H1 (cell line): ENCODE data around the gene ROPN1. TPM values are rescaled to one million over a fixed set of nuclear protein-coding genes. Genes with fewer than 3 reads are reported as not detected.

Source experiments
- ASH2L ChIP-seq: fragments of 200-600, 300-600 bp; sonication (generic); IDR thresholded peaks from one replicate; pipeline ENCODE4 v1.7.1; 2017; ENCODE audit warnings: low read length
- CEBPB ChIP-seq: IDR thresholded peaks from 2 replicates; pipeline ENCODE4 v1.6.1; 2012; ENCODE audit warnings: low read depth, low read length
- CREB1 ChIP-seq: IDR thresholded peaks from 2 replicates; pipeline ENCODE4 v1.6.1; 2012; ENCODE audit warnings: inconsistent platforms
- EGR1 ChIP-seq: IDR thresholded peaks from 2 replicates; pipeline ENCODE4 v1.6.1; 2011; ENCODE audit warnings: low read depth, low read length, borderline replicate concordance
- EP300 ChIP-seq, 2 experiments: IDR thresholded peaks; 1 replicate in 1 of 2; 2 replicates in 1 of 2; pipeline ENCODE4 v1.6.1; 2011 to 2012; ENCODE audit warnings: low read depth in 2 of 2, low read length in 2 of 2, mild to moderate bottlenecking in 2 of 2, borderline replicate concordance in 1 of 2, inconsistent platforms in 1 of 2, moderate library complexity in 1 of 2
- EZH2 ChIP-seq: fragments of 200-600 bp; sonication (generic); IDR thresholded peaks from 2 replicates; pipeline ENCODE4 v1.7.1; 2012; ENCODE audit warnings: low read depth, mild to moderate bottlenecking, moderate library complexity, low read length, inconsistent platforms; ENCODE audit not compliant: severe bottlenecking
- GABPA ChIP-seq: IDR thresholded peaks from 2 replicates; pipeline ENCODE4 v1.6.1; 2011; ENCODE audit warnings: mild to moderate bottlenecking, low read length, moderate library complexity, borderline replicate concordance; ENCODE audit not compliant: insufficient read depth
- GTF2F1 ChIP-seq: IDR thresholded peaks from 2 replicates; pipeline ENCODE4 v1.6.1; 2012; ENCODE audit warnings: low read depth, low read length, improper control_type of control experiment, borderline replicate concordance
- HDAC6 ChIP-seq: IDR thresholded peaks from one replicate; pipeline ENCODE4 v1.7.1; 2012; ENCODE audit warnings: low read depth, mild to moderate bottlenecking, inconsistent platforms, low read length, moderate library complexity
- JUND ChIP-seq: IDR thresholded peaks from 2 replicates; pipeline ENCODE4 v1.6.1; 2011; ENCODE audit warnings: mild to moderate bottlenecking, improper control_type of control experiment, low read length
- MAFK ChIP-seq: IDR thresholded peaks from 2 replicates; pipeline ENCODE4 v1.6.1; 2012; ENCODE audit warnings: low read depth, mild to moderate bottlenecking, improper control_type of control experiment, low read length
- MAX ChIP-seq: IDR thresholded peaks from 2 replicates; pipeline ENCODE4 v1.6.1; 2012; ENCODE audit warnings: inconsistent platforms
- NRF1 ChIP-seq: IDR thresholded peaks from 2 replicates; pipeline ENCODE4 v1.6.1; 2011; ENCODE audit warnings: mild to moderate bottlenecking, low read depth, low read length, improper control_type of control experiment
- PHF8 ChIP-seq: fragments of 200-600 bp; sonication (generic); conservative IDR thresholded peaks from 2 replicates; pipeline ENCODE4 v1.7.1; 2012; ENCODE audit warnings: low read depth, mild to moderate bottlenecking, inconsistent platforms, low read length, moderate library complexity
- POLR2A ChIP-seq, 2 experiments: IDR thresholded peaks; 1 replicate in 1 of 2; 2 replicates in 1 of 2; pipeline ENCODE4 v1.6.1; 2011; ENCODE audit warnings: low read depth in 2 of 2, low read length in 2 of 2, mild to moderate bottlenecking in 2 of 2; ENCODE audit errors: control extremely low read depth in 1 of 2
- POU5F1 ChIP-seq: IDR thresholded peaks from 2 replicates; pipeline ENCODE4 v1.6.1; 2011; ENCODE audit warnings: low read depth, mild to moderate bottlenecking, low read length, moderate library complexity
- RBBP5 ChIP-seq: IDR thresholded peaks from 2 replicates; pipeline ENCODE4 v1.7.1; 2012; ENCODE audit warnings: low read depth, mild to moderate bottlenecking, inconsistent platforms, low read length, moderate library complexity, borderline replicate concordance
- RFX5 ChIP-seq: IDR thresholded peaks from 2 replicates; pipeline ENCODE4 v1.6.1; 2011; ENCODE audit warnings: low read depth, low read length, improper control_type of control experiment, borderline replicate concordance
- SIN3A ChIP-seq, 2 experiments: IDR thresholded peaks in 1 of 2; conservative IDR thresholded peaks in 1 of 2; 2 replicates each; pipeline ENCODE4 v1.6.1; 2011 to 2012; ENCODE audit warnings: low read length in 2 of 2, improper control_type of control experiment in 1 of 2, low read depth in 1 of 2, mild to moderate bottlenecking in 1 of 2
- SIRT6 ChIP-seq: IDR thresholded peaks from one replicate; pipeline ENCODE4 v1.7.1; 2012; ENCODE audit warnings: low read length, inconsistent platforms
- SIX5 ChIP-seq: IDR thresholded peaks from 2 replicates; pipeline ENCODE4 v1.6.1; 2011; ENCODE audit warnings: mild to moderate bottlenecking, low read depth, low read length
- SP1 ChIP-seq: IDR thresholded peaks from 2 replicates; pipeline ENCODE4 v1.6.1; 2011; ENCODE audit warnings: low read depth, low read length
- SP2 ChIP-seq: IDR thresholded peaks from 2 replicates; pipeline ENCODE4 v1.6.1; 2012; ENCODE audit warnings: mild to moderate bottlenecking, low read length, inconsistent platforms
- SRF ChIP-seq: IDR thresholded peaks from 2 replicates; pipeline ENCODE4 v1.6.1; 2011; ENCODE audit warnings: mild to moderate bottlenecking, low read depth, low read length, moderate library complexity
- USF2 ChIP-seq: IDR thresholded peaks from 2 replicates; pipeline ENCODE4 v1.6.1; 2011; ENCODE audit warnings: low read length, improper control_type of control experiment
- polyA plus RNA-seq, 7 experiments: library from polyadenylated mRNA; depleted of rRNA in 3 of 7; stranded (reverse) in 5 of 7; unstranded in 2 of 7; fragments of >200 nt in 5 of 7; fragments of 200-250 nt in 2 of 7; gene quantifications; 1 replicate in 5 of 7; 2 replicates in 1 of 7; 4 replicates in 1 of 7; pipeline versions ENCODE4 v1.2.1 to v1.2.3, GENCODE V29; 2011 to 2013; ENCODE audit warnings: missing spikeins in 2 of 7, mixed read lengths in 2 of 7
- total RNA-seq: library from RNA; stranded (reverse); fragmentation: NEBNext Ultra II Directional; extraction: Animal tissue kit (Norgen Biotek cat#: 25700); gene quantifications from 2 replicates; pipeline ENCODE4 v1.2.1, GENCODE V29; 2021

The ROPN1 gene
- total and polyA plus RNA-seq, 2 of the 8 experiments (the other 6 are each of a cell fraction or from before 2014, with no cell fraction given): 0.03 TPM; not detected in 1

- TF ChIP-seq RBBP5: peak; percentile 92
- TF ChIP-seq USF2: no peak
- TF ChIP-seq SIN3A (conservative IDR thresholded peaks at IDR 0.05 in 1 of 2, IDR thresholded peaks at IDR 0.05 in 1 of 2; ENCODE audit: low read depth in 1 of 2, low read length in 2 of 2): peak; percentile 49 to 65; a peak in 2 of 4 replicates
- TF ChIP-seq SRF: no peak
- TF ChIP-seq RFX5: no peak
- no peak for TF ChIP-seq EZH2
- peak; percentile 46 for TF ChIP-seq MAX
- TF ChIP-seq ASH2L: peak; percentile 99
- TF ChIP-seq GABPA: peak; percentile 90
- no peak for TF ChIP-seq NRF1
- no peak for TF ChIP-seq SP1
- TF ChIP-seq JUND: no peak
- TF ChIP-seq CREB1: peak; percentile 45; the same call in 1 of the 2 replicates
- TF ChIP-seq EP300 (IDR thresholded peaks at IDR 0.05; ENCODE audit: borderline replicate concordance in 1 of 2, low read depth in 2 of 2, low read length in 2 of 2): no peak
- TF ChIP-seq POLR2A (IDR thresholded peaks at IDR 0.05; ENCODE audit: control extremely low read depth in 1 of 2, low read depth in 2 of 2, low read length in 2 of 2): peak; percentile 81 to 86
- TF ChIP-seq EGR1: 0 out of 2 replicates have a peak, but pooled peaks have one; percentile 49
- TF ChIP-seq SIX5: no peak
- TF ChIP-seq CEBPB: peak; percentile 23; the same call in 1 of the 2 replicates
- no peak for TF ChIP-seq SIRT6
- TF ChIP-seq HDAC6: no peak
- no peak for TF ChIP-seq SP2
- TF ChIP-seq MAFK: no peak
- no peak for TF ChIP-seq POU5F1
- no peak for TF ChIP-seq GTF2F1
- TF ChIP-seq PHF8: peak; percentile 92
Observed at GRCh38 chr3:123960781-123961507, 31.0 kb downstream of the ROPN1 start, which contains the start of gene CCDC14 (continued).
